ENCODE data around the gene RBPMS2. TPM values are rescaled to one million over a fixed set of nuclear protein-coding genes. Genes with fewer than 3 reads are reported as not detected.

Gene RBPMS2
- total and polyA plus RNA-seq, 2 of the 8 experiments (the other 6 are each of a cell fraction or from before 2014, with no cell fraction given), result 55.8 to 238 TPM

GRCh38 chr15:64807051-64807749, 31.8 kb upstream of the RBPMS2 start (continued):
- TF ChIP-seq GABPA (IDR thresholded peaks at IDR 0.05; ENCODE audit: borderline replicate concordance, insufficient read depth, low read length) (no peak), SIN3A (conservative IDR thresholded peaks at IDR 0.05 in 1 of 2, IDR thresholded peaks at IDR 0.05 in 1 of 2; ENCODE audit: low read depth in 1 of 2, low read length in 2 of 2) (0 out of 4 replicates have a peak, but pooled peaks of 1 of the 2 experiments have one; percentile 22), ATF2 (IDR thresholded peaks at IDR 0.05; ENCODE audit: low read length) (no peak), CHD7 (IDR thresholded peaks at IDR 0.05; ENCODE audit: insufficient replicate concordance, low read length) (no peak), SP1 (IDR thresholded peaks at IDR 0.05; ENCODE audit: low read depth, low read length) (no peak), TEAD4 (IDR thresholded peaks at IDR 0.05; ENCODE audit: low read depth, low read length) (no peak), RAD21 (IDR thresholded peaks at IDR 0.05 in 1 of 2, conservative IDR thresholded peaks at IDR 0.05 in 1 of 2; ENCODE audit: low read depth in 2 of 2, low read length in 2 of 2) (no peak), CREB1 (IDR thresholded peaks at IDR 0.05) (no peak)

Measured in H1 (cell line).